GM13976 (cell line): ENCODE results near the gene CD274.

Experiments used
- DNase-seq: peaks from one replicate; pipeline ENCODE4 v3.0.0; 2012; ENCODE audit warnings: low spot score
- CTCF ChIP-seq: IDR thresholded peaks from 2 replicates; pipeline ENCODE4 v1.5.1; 2012; ENCODE audit warnings: borderline replicate concordance, mild to moderate bottlenecking; ENCODE audit not compliant: insufficient read depth; ENCODE audit errors: extremely low read depth, missing control alignments, control extremely low read depth
- in situ Hi-C: fragments of 300-500 bp; cut with MboI; formaldehyde crosslinking; loops from one replicate; pipeline ENCODE4 v1.12.0; 2022; ENCODE audit warnings: low sequenced_read_pairs, mixed read lengths, inconsistent platforms; ENCODE audit not compliant: unreplicated experiment

The CD274 gene

GRCh38 chr9:5510989-5511388 is 60.6 kb downstream of the CD274 start:
- in situ Hi-C loops, result no loop called here
- no peak for TF ChIP-seq CTCF
- DNase-seq, result no peak

- in situ Hi-C loops, result no loop called here
- no peak for DNase-seq
- no peak for TF ChIP-seq CTCF
Observed at GRCh38 chr9:5511476-5511875, 61.1 kb downstream of the CD274 start.

- TF ChIP-seq CTCF, result no peak
- in situ Hi-C loops, result no loop called here
- DNase-seq, result no peak
Observed at GRCh38 chr9:5511935-5512580, 61.7 kb downstream of the CD274 start.

GRCh38 chr9:5512658-5513452 is 62.5 kb downstream of the CD274 start:
- TF ChIP-seq CTCF, result no peak
- DNase-seq, result no peak
- in situ Hi-C loops, result no loop called here

- TF ChIP-seq CTCF, result no peak
- in situ Hi-C loops, result no loop called here
- no peak for DNase-seq
Observed at GRCh38 chr9:5513966-5514616, 63.7 kb downstream of the CD274 start.

- no peak for TF ChIP-seq CTCF
- in situ Hi-C loops, result no loop called here
- no peak for DNase-seq
Observed at GRCh38 chr9:5514617-5515260, 64.4 kb downstream of the CD274 start.
